ENCODE measurements around the gene ZNF516.

Gene ZNF516

DNA sequence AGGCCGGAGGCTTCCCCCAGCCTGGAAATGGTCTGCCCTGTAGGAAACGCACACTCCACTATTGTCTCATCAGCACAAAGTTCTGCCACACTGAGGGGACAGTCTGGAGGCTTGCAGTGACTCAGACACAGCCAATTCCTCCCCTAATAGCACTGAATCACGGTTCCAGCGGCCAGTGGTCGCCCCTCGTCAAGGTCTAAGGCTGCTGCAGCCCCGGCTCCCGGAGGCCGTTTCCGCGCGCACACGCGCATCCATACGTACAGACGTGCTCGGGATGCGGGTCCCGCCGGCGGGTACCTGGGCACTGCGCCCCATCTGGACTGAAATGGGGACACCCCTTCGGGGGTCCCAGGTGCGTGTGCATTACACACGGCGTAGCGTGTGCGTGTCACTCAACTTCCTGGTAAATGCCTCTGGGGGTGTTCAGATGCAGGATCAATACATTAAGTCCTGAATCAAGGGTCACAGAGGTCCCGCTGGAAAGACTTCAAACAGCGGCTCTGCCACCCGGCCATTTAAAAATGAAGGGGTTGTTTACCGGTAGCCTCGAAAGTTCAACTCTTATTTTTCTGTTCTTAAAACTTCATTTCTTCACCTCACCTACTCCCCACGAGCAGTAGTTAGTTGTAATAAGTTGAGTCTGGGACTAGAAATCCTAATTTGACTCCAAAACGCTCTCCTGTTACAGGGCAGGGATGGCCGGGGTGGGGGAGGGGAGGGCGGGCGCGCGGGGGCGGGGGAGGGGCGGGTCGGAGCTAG, 572 bp upstream of the ZNF516 start:
- TF ChIP-seq, protein P1, sequence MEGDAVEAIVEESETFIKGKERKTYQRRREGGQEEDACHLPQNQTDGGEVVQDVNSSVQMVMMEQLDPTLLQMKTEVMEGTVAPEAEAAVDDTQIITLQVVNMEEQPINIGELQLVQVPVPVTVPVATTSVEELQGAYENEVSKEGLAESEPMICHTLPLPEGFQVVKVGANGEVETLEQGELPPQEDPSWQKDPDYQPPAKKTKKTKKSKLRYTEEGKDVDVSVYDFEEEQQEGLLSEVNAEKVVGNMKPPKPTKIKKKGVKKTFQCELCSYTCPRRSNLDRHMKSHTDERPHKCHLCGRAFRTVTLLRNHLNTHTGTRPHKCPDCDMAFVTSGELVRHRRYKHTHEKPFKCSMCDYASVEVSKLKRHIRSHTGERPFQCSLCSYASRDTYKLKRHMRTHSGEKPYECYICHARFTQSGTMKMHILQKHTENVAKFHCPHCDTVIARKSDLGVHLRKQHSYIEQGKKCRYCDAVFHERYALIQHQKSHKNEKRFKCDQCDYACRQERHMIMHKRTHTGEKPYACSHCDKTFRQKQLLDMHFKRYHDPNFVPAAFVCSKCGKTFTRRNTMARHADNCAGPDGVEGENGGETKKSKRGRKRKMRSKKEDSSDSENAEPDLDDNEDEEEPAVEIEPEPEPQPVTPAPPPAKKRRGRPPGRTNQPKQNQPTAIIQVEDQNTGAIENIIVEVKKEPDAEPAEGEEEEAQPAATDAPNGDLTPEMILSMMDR (IDR thresholded peaks at IDR 0.05; ENCODE audit: extremely low read depth, insufficient read depth, missing control alignments): no peak
- DNase-seq (ENCODE audit: low spot score): peak; percentile 46
- in situ Hi-C loops (cut with MboI; ENCODE audit: low pct_unique_long_range_greater_than_20kb, low sequenced_read_pairs, unreplicated experiment): no loop called here

DNA sequence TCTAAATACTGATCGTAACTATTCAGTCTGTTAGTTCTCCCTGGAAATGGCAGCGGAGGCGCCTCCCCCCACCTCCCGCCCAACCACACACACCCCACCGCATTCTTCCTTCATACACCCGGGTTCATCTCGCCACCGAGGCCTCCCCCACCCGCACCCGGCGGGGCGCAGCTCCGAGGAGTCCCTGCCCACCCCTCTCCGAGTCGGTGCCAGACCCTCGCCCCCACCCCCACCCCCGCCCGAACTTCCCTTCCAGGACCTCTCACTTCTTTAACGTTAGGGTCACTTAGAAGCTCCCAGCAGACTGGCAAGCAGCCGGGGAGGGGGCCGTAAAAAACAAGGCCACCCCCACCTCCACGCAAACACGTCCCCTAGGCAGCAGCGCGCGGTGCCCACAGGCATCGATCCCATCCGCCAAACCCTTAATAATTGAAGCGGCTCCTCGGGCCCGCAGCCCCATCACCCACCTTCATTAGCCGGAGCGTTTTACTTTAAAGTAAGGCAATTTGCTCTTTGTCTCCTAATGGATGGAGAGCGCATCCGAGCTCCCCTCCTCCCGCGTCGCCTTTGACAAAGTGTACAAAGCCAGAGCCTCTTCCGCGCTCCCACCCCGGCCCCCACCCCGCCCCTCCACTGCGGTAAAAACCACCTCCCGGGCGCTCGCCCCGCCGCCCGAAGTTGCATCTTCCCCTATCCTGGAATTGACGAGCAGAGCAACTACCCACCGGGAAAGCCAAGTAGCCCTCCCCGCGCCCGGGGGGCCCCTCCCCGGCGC, 624 bp downstream of the ZNF516 start:
- TF ChIP-seq, protein P1 (IDR thresholded peaks at IDR 0.05; ENCODE audit: extremely low read depth, insufficient read depth, missing control alignments): no peak
- in situ Hi-C loops (cut with MboI; ENCODE audit: low pct_unique_long_range_greater_than_20kb, low sequenced_read_pairs, unreplicated experiment): no loop called here
- no peak for DNase-seq (ENCODE audit: low spot score)

DNA sequence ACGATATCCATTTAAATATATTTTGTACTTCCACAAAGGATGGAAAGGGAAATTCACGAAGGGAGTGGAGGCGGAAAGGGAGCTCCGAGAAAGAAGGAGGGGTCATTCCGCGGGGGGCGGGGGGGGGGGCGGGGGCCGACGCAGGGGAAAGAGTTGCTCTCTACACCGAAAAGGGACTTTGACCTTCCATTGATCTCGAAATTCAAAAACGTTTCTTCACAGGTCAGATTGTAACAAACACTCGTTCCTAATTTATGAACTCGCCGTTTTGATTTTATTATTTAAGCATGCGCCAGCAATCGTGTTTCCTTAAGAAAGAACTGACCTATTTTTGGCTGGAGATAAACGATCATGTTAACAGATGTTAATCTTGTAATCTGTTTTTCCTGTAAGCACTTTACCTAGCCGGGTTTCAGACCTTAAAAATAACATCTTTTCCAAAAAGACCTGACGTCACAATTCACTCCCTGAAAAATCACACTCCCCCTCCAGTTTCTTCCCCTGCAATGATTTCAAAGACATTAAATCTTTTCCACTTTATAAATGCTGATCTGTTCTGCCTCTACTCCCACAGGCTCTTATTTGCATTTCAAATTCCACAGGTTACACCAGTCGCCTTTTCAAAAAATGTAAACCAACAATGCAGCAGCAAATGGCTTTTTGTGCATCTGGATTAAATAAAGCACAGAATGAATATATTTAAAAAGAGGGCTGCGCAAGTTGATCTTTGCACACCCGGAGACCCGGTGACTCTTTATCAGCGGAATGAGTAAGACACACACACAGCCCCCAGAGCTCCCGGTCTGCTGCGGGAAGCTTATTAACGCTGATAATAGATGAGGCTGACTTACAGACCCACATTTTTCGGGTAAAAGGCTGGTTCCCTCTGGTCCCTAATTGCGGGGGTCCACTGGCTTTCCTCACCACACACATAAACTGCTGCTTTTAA, 1.6 kb downstream of the ZNF516 start:
- no peak for DNase-seq (ENCODE audit: low spot score)
- in situ Hi-C loops (cut with MboI; ENCODE audit: low pct_unique_long_range_greater_than_20kb, low sequenced_read_pairs, unreplicated experiment): no loop called here
- TF ChIP-seq, protein P1 (IDR thresholded peaks at IDR 0.05; ENCODE audit: extremely low read depth, insufficient read depth, missing control alignments): no peak

DNA sequence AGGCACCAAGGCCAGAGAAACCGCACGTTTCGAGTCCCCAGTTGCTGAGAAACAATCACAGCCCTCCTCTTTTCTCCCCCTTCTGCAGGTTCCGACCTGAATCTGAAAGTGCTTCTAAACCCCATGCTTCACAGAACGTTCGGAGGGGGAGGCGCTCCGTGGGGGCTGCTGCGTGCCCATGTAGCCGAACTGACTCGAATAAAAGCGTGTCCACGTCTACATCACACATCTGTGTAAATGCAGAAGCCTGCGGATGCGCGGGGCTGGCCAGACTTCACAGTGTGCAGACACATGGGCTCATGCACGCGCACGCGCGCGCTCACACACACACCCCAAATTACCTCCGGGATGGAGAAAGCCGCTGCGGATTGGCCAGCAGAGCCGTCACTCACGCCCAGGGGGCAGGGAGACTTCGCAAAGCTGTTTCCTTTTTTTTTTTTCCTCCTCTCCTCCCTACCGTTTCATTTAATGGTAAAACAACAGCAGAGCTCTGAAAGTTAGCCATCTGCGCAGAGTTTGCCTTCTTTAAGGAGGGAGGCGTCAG, 2.3 kb downstream of the ZNF516 start:
- in situ Hi-C loops (cut with MboI; ENCODE audit: low pct_unique_long_range_greater_than_20kb, low sequenced_read_pairs, unreplicated experiment): no loop called here

DNA sequence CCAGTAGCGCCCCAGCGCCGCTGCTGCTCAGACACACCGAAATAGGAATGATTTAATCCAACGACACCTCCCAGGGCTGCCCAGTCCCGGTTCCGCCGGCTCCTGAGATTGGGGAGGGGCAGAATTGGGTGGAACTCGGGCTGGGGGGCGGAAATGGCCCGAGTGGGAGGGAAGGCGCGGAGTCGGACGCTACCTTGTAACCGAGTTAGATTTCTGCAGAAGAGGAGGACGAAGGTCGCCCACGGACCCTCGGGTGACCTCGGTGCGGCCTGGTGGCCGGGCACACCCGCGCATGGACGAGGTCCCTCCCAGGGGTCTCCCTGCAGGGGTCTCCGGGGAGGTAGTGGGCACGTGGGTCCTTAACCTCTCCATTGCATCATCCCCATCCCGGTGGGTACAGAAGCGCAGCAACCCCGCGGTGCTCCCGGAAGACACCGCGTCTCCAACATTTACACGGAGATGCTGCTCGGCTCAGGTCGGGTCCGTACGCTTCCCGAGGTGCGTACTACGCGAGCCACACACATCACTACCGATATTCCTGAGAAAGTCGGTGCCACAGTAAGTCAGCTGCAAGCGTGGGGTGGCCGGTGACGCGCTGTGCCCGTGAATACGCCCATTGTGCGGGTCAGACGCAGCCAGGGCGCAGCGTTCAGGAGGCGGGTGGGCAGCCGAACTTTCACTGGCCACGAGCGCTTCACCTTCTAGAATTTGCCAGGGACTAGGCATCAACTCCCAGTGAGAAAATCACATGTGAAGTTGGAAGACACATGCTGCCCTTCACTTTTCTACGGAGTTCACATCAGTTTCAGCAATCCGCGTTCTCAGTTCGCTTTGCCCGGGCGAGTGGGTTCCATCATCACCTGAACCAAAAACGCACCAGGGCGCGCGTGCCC, 3.0 kb downstream of the ZNF516 start:
- TF ChIP-seq, protein P1 (IDR thresholded peaks at IDR 0.05; ENCODE audit: extremely low read depth, insufficient read depth, missing control alignments): no peak
- peak; percentile 41 for DNase-seq (ENCODE audit: low spot score)
- in situ Hi-C loops (cut with MboI; ENCODE audit: low pct_unique_long_range_greater_than_20kb, low sequenced_read_pairs, unreplicated experiment): no loop called here

More for the DNA sequence above, 2.3 kb downstream of the ZNF516 start:
- TF ChIP-seq, protein P1 (IDR thresholded peaks at IDR 0.05; ENCODE audit: extremely low read depth, insufficient read depth, missing control alignments): no peak
- DNase-seq (ENCODE audit: low spot score): peak; percentile 93

All from GM13977 (cell line).